HEK293 (cell line): ENCODE results near the gene TCF7L1.

Experiments used
- CTCF ChIA-PET: fragments of 350-600 bp; formaldehyde crosslinking; extraction: SDS; loops from one replicate; lab custom pipeline; 2021; ENCODE audit warnings: antibody characterized with exemption; lab: Yijun Ruan, JAX
- POLR2A ChIA-PET: fragments of 300-600 bp; formaldehyde crosslinking; extraction: SDS; loops from one replicate; lab custom pipeline; 2020; ENCODE audit warnings: antibody characterized with exemption, inconsistent platforms; lab: Yijun Ruan, JAX
- H3K27ac ChIP-seq: fragments of 200-500 bp; sonication (Bioruptor generic); 2 replicates; pipeline ENCODE4 v1.5.1; 2014; ENCODE audit warnings: low read depth, low read length, control low read depth, inconsistent platforms; ENCODE audit errors: extremely low read depth
- H3K36me3 ChIP-seq, 2 experiments: fragments of 200-500 bp in 1 of 2; sonication (Bioruptor generic) in 1 of 2; 1 replicate in 1 of 2; 2 replicates in 1 of 2; pipeline ENCODE4 v1.5.1; 2014 to 2017; ENCODE audit warnings: inconsistent platforms in 2 of 2, low read length in 2 of 2; ENCODE audit not compliant: control insufficient read depth in 2 of 2, insufficient read depth in 1 of 2
- H3K4me1 ChIP-seq: fragments of 200-500 bp; sonication (Bioruptor generic); 2 replicates; pipeline ENCODE4 v1.5.1; 2014; ENCODE audit warnings: mild to moderate bottlenecking, low read length, inconsistent platforms; ENCODE audit not compliant: control insufficient read depth, insufficient read depth
- H3K4me3 ChIP-seq: 2 replicates; pipeline ENCODE4 v1.5.1; 2011; ENCODE audit warnings: low read depth, mild to moderate bottlenecking, control low read depth, low read length, moderate library complexity
- H3K9me3 ChIP-seq: fragments of 200-500 bp; sonication (Bioruptor generic); 2 replicates; pipeline ENCODE4 v1.5.1; 2014; ENCODE audit warnings: low read depth, low read length, inconsistent platforms; ENCODE audit not compliant: control insufficient read depth, insufficient read depth
- KLF1 ChIP-seq: fragments of 450-650 bp; formaldehyde crosslinking; IDR thresholded peaks from 2 replicates; pipeline ENCODE4 v1.5.1; 2016; ENCODE audit warnings: missing biosample characterization, missing genetic modification characterization
- MEIS1 ChIP-seq: sonication (generic); formaldehyde crosslinking; IDR thresholded peaks from 2 replicates; pipeline ENCODE4 v1.8.1; 2022; ENCODE audit warnings: missing genetic modification reagents, mild to moderate bottlenecking, borderline replicate concordance
- REPIN1 ChIP-seq: fragments of 450-650 bp; formaldehyde crosslinking; IDR thresholded peaks from 2 replicates; pipeline ENCODE4 v1.5.1; 2017; ENCODE audit warnings: missing biosample characterization, missing genetic modification characterization, low read depth
- SALL2 ChIP-seq: fragments of 450-650 bp; formaldehyde crosslinking; IDR thresholded peaks from 2 replicates; pipeline ENCODE4 v1.5.0; 2017; ENCODE audit warnings: missing biosample characterization, mild to moderate bottlenecking, missing genetic modification characterization, borderline replicate concordance
- YY1 ChIP-seq: fragments of 450-650 bp; formaldehyde crosslinking; IDR thresholded peaks from 2 replicates; pipeline ENCODE4 v1.5.1; 2018; ENCODE audit warnings: missing biosample characterization, missing genetic modification characterization
- ZFP41 ChIP-seq: fragments of 450-650 bp; formaldehyde crosslinking; IDR thresholded peaks from 2 replicates; pipeline ENCODE4 v1.5.1; 2016; ENCODE audit warnings: missing biosample characterization, missing genetic modification characterization, borderline replicate concordance
- ZNF114 ChIP-seq: fragments of 450-650 bp; formaldehyde crosslinking; IDR thresholded peaks from 2 replicates; pipeline ENCODE4 v1.5.0; 2017; ENCODE audit warnings: missing biosample characterization, missing genetic modification characterization
- ZNF140 ChIP-seq: fragments of 450-650 bp; formaldehyde crosslinking; IDR thresholded peaks from 2 replicates; pipeline ENCODE4 v1.5.1; 2016; ENCODE audit warnings: missing biosample characterization, missing genetic modification characterization
- ZNF16 ChIP-seq: fragments of 450-650 bp; formaldehyde crosslinking; IDR thresholded peaks from 2 replicates; pipeline ENCODE4 v1.5.1; 2016; ENCODE audit warnings: low read depth, missing biosample characterization, missing genetic modification characterization
- ZNF175 ChIP-seq: fragments of 450-650 bp; formaldehyde crosslinking; IDR thresholded peaks from 2 replicates; pipeline ENCODE4 v1.5.1; 2016; ENCODE audit warnings: missing biosample characterization, missing genetic modification characterization
- ZNF223 ChIP-seq: fragments of 450-650 bp; formaldehyde crosslinking; IDR thresholded peaks from 2 replicates; pipeline ENCODE4 v1.5.1; 2016; ENCODE audit warnings: missing biosample characterization, missing genetic modification characterization
- ZNF23 ChIP-seq: fragments of 450-650 bp; formaldehyde crosslinking; IDR thresholded peaks from 2 replicates; pipeline ENCODE4 v1.5.1; 2016; ENCODE audit warnings: missing biosample characterization, missing genetic modification characterization, borderline replicate concordance
- ZNF239 ChIP-seq: fragments of 450-650 bp; formaldehyde crosslinking; IDR thresholded peaks from 2 replicates; pipeline ENCODE4 v1.5.1; 2016; ENCODE audit warnings: missing biosample characterization, missing genetic modification characterization
- ZNF248 ChIP-seq: fragments of 450-650 bp; formaldehyde crosslinking; IDR thresholded peaks from 2 replicates; pipeline ENCODE4 v1.5.1; 2017; ENCODE audit warnings: missing biosample characterization, missing genetic modification characterization
- ZNF311 ChIP-seq: fragments of 450-650 bp; formaldehyde crosslinking; IDR thresholded peaks from 2 replicates; pipeline ENCODE4 v1.5.1; 2017; ENCODE audit warnings: missing biosample characterization, missing genetic modification characterization, borderline replicate concordance
- ZNF341 ChIP-seq: fragments of 450-650 bp; formaldehyde crosslinking; IDR thresholded peaks from 2 replicates; pipeline ENCODE4; 2016; ENCODE audit warnings: low read depth, missing biosample characterization, missing genetic modification characterization
- ZNF37A ChIP-seq: fragments of 450-650 bp; IDR thresholded peaks from 2 replicates; pipeline ENCODE4 v1.5.1; 2018; ENCODE audit warnings: missing biosample characterization, missing genetic modification characterization
- ZNF48 ChIP-seq: fragments of 450-650 bp; formaldehyde crosslinking; IDR thresholded peaks from 2 replicates; pipeline ENCODE4 v1.5.1; 2016; ENCODE audit warnings: missing biosample characterization, missing genetic modification characterization
- ZNF596 ChIP-seq: fragments of 450-650 bp; IDR thresholded peaks from 2 replicates; pipeline ENCODE4 v1.5.0; 2018; ENCODE audit warnings: missing biosample characterization, mild to moderate bottlenecking, missing genetic modification characterization, moderate library complexity
- ZNF626 ChIP-seq: fragments of 450-650 bp; sonication (Bioruptor Pico); formaldehyde crosslinking; IDR thresholded peaks from 2 replicates; pipeline ENCODE4 v1.5.1; 2018; ENCODE audit warnings: missing biosample characterization, missing genetic modification characterization, inconsistent platforms
- ZSCAN30 ChIP-seq: fragments of 450-650 bp; IDR thresholded peaks from 2 replicates; pipeline ENCODE4 v1.5.1; 2018; ENCODE audit warnings: missing biosample characterization, mild to moderate bottlenecking, missing genetic modification characterization, moderate library complexity
- TF ChIP-seq, protein P1 (sequence below): fragments of 450-650 bp; formaldehyde crosslinking; IDR thresholded peaks from 2 replicates; pipeline ENCODE4 v1.5.1; 2016; ENCODE audit warnings: missing biosample characterization, missing genetic modification characterization, borderline replicate concordance
- TF ChIP-seq, protein P2 (sequence below): fragments of 450-650 bp; formaldehyde crosslinking; IDR thresholded peaks from 2 replicates; pipeline ENCODE4 v1.5.1; 2016; ENCODE audit warnings: missing biosample characterization, missing genetic modification characterization

TCF7L1 gene

DNA sequence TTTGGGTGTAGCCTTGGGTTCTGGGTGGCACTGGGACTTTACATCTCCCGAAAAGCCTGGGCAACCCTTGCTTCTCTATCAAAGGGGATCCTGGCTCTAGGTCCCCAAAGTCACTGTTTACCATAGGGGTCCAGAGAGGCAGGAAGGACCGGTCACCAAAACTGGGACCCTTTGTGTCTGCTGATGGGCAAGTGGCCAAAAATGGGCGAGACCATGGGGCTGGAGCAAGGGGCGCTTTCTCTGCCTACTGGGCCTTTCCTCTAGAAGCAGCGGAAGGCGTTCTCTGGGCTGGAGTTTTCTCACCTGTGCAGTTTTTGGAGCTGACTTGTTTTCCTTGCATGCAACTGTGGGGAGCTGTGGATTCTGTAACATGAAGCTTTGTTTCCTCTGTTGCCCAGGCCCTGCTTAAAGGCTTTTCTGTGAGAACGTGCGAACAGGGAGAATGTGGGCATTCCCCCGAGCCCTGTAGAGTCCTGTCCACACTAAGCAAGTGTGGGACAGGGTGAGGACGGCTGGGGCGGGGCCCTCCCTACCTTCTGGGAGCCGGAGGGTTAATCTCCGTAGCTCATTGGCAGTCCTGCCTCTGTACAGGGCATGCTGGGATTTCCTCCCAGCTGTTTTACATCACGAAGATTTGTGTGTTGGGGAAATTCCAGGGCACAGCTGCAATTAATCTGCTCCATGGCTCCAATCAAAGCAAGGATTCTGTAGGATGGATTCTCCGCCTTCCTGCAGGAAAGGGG lies 144.4 kb downstream of the TCF7L1 start:
- H3K4me1 ChIP-seq: 0 out of 2 replicates have a peak, but pooled peaks cover 3% of the 10 kb centered on the region
- no peak overlapping the region for H3K4me3 ChIP-seq
- no peaks in the 10 kb centered on the region for H3K9me3 ChIP-seq
- no peaks in the 10 kb centered on the region for H3K36me3 ChIP-seq
- POLR2A ChIA-PET: no interaction called here
- CTCF ChIA-PET: interaction anchor here (1.1 to 1.2 kb wide), 2 partner anchors 11 to 211 kb away, joined by 5 to 6 read pairs; no protein-coding TSS in a partner anchor
- TF ChIP-seq ZNF223 (tag by site-specific recombination): no peak
- no peak overlapping the region for H3K27ac ChIP-seq

DNA sequence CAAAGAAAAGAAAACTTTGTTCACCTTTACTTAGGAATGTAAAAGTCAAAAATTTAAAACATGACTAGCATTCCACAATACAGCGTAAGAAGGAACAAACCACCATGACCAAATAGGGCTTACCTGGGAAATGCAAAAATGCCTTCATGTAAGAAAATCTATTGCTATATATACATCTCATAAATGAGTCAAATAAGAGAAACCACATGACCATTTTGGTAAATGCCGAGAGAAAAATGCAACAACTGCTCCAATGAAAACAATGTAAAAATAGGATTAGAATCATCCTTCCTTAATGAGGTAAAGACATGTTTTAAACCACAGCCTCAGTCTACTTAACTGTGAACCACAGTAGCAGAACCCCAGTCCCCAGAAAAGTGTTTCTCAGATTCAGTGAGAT lies 145.2 kb downstream of the TCF7L1 start:
- 0 out of 2 replicates have a peak, but pooled peaks cover 3% of the 10 kb centered on the region for H3K4me1 ChIP-seq
- H3K4me3 ChIP-seq: no peak overlapping the region
- H3K27ac ChIP-seq: no peak overlapping the region
- POLR2A ChIA-PET: no interaction called here
- no peaks in the 10 kb centered on the region for H3K9me3 ChIP-seq
- CTCF ChIA-PET: interaction anchor here (1.1 to 1.2 kb wide), 2 partner anchors 12 to 212 kb away, joined by 5 to 6 read pairs; no protein-coding TSS in a partner anchor
- H3K36me3 ChIP-seq: no peaks in the 10 kb centered on the region
- TF ChIP-seq ZNF596 (tag by site-specific recombination) (no peak), MEIS1 (CRISPR knock-in tag) (no peak), SALL2 (tag by site-specific recombination) (no peak), ZNF37A (tag by site-specific recombination) (no peak), ZNF114 (tag by site-specific recombination) (no peak), ZNF23 (tag by site-specific recombination) (no peak), ZNF175 (no peak), REPIN1 (tag by site-specific recombination) (no peak), ZNF341 (tag by site-specific recombination) (no peak), ZNF248 (tag by site-specific recombination) (no peak), YY1 (tag by site-specific recombination) (no peak), ZNF140 (no peak), ZNF48 (tag by site-specific recombination) (no peak)
- TF ChIP-seq, protein P1, sequence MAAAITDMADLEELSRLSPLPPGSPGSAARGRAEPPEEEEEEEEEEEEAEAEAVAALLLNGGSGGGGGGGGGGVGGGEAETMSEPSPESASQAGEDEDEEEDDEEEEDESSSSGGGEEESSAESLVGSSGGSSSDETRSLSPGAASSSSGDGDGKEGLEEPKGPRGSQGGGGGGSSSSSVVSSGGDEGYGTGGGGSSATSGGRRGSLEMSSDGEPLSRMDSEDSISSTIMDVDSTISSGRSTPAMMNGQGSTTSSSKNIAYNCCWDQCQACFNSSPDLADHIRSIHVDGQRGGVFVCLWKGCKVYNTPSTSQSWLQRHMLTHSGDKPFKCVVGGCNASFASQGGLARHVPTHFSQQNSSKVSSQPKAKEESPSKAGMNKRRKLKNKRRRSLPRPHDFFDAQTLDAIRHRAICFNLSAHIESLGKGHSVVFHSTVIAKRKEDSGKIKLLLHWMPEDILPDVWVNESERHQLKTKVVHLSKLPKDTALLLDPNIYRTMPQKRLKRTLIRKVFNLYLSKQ (tag by site-specific recombination): no peak
- TF ChIP-seq, protein P2, sequence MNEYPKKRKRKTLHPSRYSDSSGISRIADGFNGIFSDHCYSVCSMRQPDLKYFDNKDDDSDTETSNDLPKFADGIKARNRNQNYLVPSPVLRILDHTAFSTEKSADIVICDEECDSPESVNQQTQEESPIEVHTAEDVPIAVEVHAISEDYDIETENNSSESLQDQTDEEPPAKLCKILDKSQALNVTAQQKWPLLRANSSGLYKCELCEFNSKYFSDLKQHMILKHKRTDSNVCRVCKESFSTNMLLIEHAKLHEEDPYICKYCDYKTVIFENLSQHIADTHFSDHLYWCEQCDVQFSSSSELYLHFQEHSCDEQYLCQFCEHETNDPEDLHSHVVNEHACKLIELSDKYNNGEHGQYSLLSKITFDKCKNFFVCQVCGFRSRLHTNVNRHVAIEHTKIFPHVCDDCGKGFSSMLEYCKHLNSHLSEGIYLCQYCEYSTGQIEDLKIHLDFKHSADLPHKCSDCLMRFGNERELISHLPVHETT (tag by site-specific recombination): no peak

DNA sequence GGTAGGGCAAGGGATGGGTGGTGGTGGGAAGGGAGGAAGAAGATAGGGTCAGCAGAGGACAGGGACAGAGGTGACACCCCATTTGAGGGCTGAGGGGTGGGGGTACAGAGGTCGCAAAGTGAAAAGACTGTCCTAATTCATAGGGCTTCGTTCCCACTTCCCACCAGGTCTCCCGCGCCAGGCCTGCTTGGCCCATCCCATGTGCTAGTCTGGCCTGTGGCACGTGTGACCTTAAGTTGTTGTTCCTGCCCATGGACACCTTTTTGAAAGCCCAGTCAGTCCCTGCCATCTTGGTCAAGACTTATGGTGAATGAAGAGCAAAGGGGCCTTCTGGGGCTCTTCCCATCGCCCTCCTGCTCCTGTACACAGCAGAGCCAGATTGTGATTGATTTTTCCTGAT lies 148.4 kb downstream of the TCF7L1 start:
- Histone ChIP-seq H3K36me3 (no peaks in the 10 kb centered on the region), H3K4me3 (no peak overlapping the region), H3K27ac (no peak overlapping the region), H3K4me1 (no peaks in the 10 kb centered on the region), H3K9me3 (no peaks in the 10 kb centered on the region)
- ChIA-PET POLR2A (no interaction called here), CTCF (interaction anchor here (10.1 kb wide), 1 partner anchor 17 kb away, joined by 103 read pairs; no protein-coding TSS in a partner anchor)
- no peak for TF ChIP-seq ZNF239 (tag by site-specific recombination)
- no peak for TF ChIP-seq ZNF16 (tag by site-specific recombination)
- TF ChIP-seq ZFP41 (tag by site-specific recombination): no peak
- no peak for TF ChIP-seq KLF1 (tag by site-specific recombination)
- no peak for TF ChIP-seq ZNF626 (tag by site-specific recombination)
- no peak for TF ChIP-seq ZSCAN30 (tag by site-specific recombination)
- no peak for TF ChIP-seq ZNF311 (tag by site-specific recombination)
